H1 (cell line): ENCODE results near the gene MAML1. TPM values are rescaled to one million over a fixed set of nuclear protein-coding genes. Genes with fewer than 3 reads are reported as not detected.

ENCODE experiments used
- CTCF ChIA-PET: fragments of 300-600 bp; sonication (Branson Sonifier 250); formaldehyde crosslinking; loops from one replicate; lab custom pipeline; 2021; ENCODE audit not compliant: partially characterized antibody; lab: Charles Lee
- POLR2A ChIA-PET: fragments of 300-600 bp; sonication (Branson Sonifier 250); formaldehyde crosslinking; loops from one replicate; lab custom pipeline; 2021; ENCODE audit warnings: inconsistent platforms; ENCODE audit not compliant: partially characterized antibody; lab: Charles Lee
- DNase-seq, 2 experiments: peaks; one replicate each; pipeline versions ENCODE4 v3.0.0 to v3.0.0-alpha.2; 2010 to 2022; ENCODE audit warnings: low spot score in 2 of 2, low read depth in 1 of 2, mixed read lengths in 1 of 2
- FAIRE-seq: peaks from 2 replicates; lab custom pipeline; 2011; peaks lifted over from hg19 to GRCh38; lab: Jason Lieb, UNC
- H2AFZ ChIP-seq: 2 replicates; pipeline ENCODE4 v1.8.1; 2012; ENCODE audit warnings: low read length, inconsistent platforms
- H2AK5ac ChIP-seq: 2 replicates; pipeline ENCODE4 v1.6.1; 2013; ENCODE audit warnings: low read depth, low read length
- H2BK120ac ChIP-seq: replicated peaks from 2 replicates; pipeline ENCODE3; 2013; ENCODE audit warnings: low read depth, low read length, inconsistent platforms
- H2BK12ac ChIP-seq: 2 replicates; pipeline ENCODE4 v1.6.1; 2013; ENCODE audit warnings: low read depth, low read length
- H2BK15ac ChIP-seq: 2 replicates; pipeline ENCODE4 v1.6.1; 2013; ENCODE audit warnings: low read length
- H2BK20ac ChIP-seq: 2 replicates; pipeline ENCODE4 v1.6.1; 2013; ENCODE audit warnings: low read length
- H2BK5ac ChIP-seq: 2 replicates; pipeline ENCODE4 v1.6.1; 2013; ENCODE audit warnings: low read depth, low read length
- H3K14ac ChIP-seq: 2 replicates; pipeline ENCODE4 v1.6.1; 2013; ENCODE audit warnings: inconsistent platforms; ENCODE audit not compliant: insufficient read length
- H3K18ac ChIP-seq: 2 replicates; pipeline ENCODE4 v1.6.1; 2013; ENCODE audit warnings: low read length; ENCODE audit errors: extremely low read depth
- H3K23ac ChIP-seq: 2 replicates; pipeline ENCODE4 v1.6.1; 2013; ENCODE audit warnings: inconsistent platforms; ENCODE audit not compliant: insufficient read length
- H3K23me2 ChIP-seq: 2 replicates; pipeline ENCODE4 v1.6.1; 2013; ENCODE audit warnings: low read depth, low read length
- H3K27ac ChIP-seq: 2 replicates; pipeline ENCODE4 v1.6.1; 2011; ENCODE audit warnings: low read depth, low read length, inconsistent platforms
- H3K27me3 ChIP-seq, 4 experiments: replicated peaks in 1 of 4; 1 replicate in 1 of 4; 2 replicates in 3 of 4; pipeline versions ENCODE4 v1.6.1 to v1.8.1; 2011 to 2013; ENCODE audit warnings: low read length in 3 of 4, mild to moderate bottlenecking in 3 of 4, inconsistent platforms in 2 of 4, mixed read lengths in 2 of 4, moderate library complexity in 1 of 4; ENCODE audit not compliant: control insufficient read depth in 3 of 4, insufficient read depth in 3 of 4; ENCODE audit errors: extremely low read depth in 1 of 4
- H3K36me3 ChIP-seq, 4 experiments: 2 replicates each; pipeline versions ENCODE4 v1.6.1 to v1.8.1; 2011 to 2013; ENCODE audit warnings: mild to moderate bottlenecking in 4 of 4, low read length in 3 of 4, moderate library complexity in 2 of 4, control low read depth in 1 of 4, inconsistent platforms in 1 of 4; ENCODE audit not compliant: insufficient read depth in 4 of 4, control insufficient read depth in 2 of 4
- H3K4ac ChIP-seq: replicated peaks from 2 replicates; pipeline ENCODE3; 2013; ENCODE audit warnings: low read length, low read depth, mixed read lengths, inconsistent platforms; ENCODE audit not compliant: insufficient read length
- H3K4me1 ChIP-seq, 4 experiments: replicated peaks in 1 of 4; 1 replicate in 1 of 4; 2 replicates in 3 of 4; pipeline versions ENCODE4 v1.6.1 to v1.8.1; 2011 to 2013; ENCODE audit warnings: low read length in 3 of 4, inconsistent platforms in 2 of 4, mixed read lengths in 1 of 4; ENCODE audit not compliant: insufficient read depth in 4 of 4, control insufficient read depth in 3 of 4
- H3K4me2 ChIP-seq, 2 experiments: 2 replicates each; pipeline versions ENCODE4 v1.6.1 to v1.8.1; 2011 to 2013; ENCODE audit warnings: low read depth in 2 of 2, low read length in 2 of 2, control low read depth in 1 of 2, inconsistent platforms in 1 of 2, mild to moderate bottlenecking in 1 of 2; ENCODE audit not compliant: insufficient read depth in 1 of 2
- H3K4me3 ChIP-seq, 4 experiments: fragments of 200-600, 300-600 bp in 1 of 4; sonication (generic), shearing (Covaris generic), sonication (Bioruptor Twin) in 1 of 4; 2 replicates each; pipeline versions ENCODE4 v1.5.1 to v1.8.1; 2011 to 2016; ENCODE audit warnings: low read length in 4 of 4, low read depth in 3 of 4, control low read depth in 2 of 4, inconsistent platforms in 2 of 4, mild to moderate bottlenecking in 2 of 4, mixed read lengths in 1 of 4, moderate library complexity in 1 of 4; ENCODE audit not compliant: insufficient read depth in 2 of 4; ENCODE audit errors: extremely low read depth in 1 of 4
- H3K56ac ChIP-seq: replicated peaks from 2 replicates; pipeline ENCODE3; 2013; ENCODE audit warnings: low read depth, mild to moderate bottlenecking, mixed read lengths, low read length, inconsistent platforms; ENCODE audit not compliant: insufficient read length
- H3K79me1 ChIP-seq: 2 replicates; pipeline ENCODE4 v1.6.1; 2013; ENCODE audit warnings: low read depth, low read length, control low read depth
- H3K79me2 ChIP-seq, 2 experiments: 2 replicates each; pipeline versions ENCODE4 v1.6.1 to v1.8.1; 2012 to 2013; ENCODE audit warnings: low read length in 2 of 2, mild to moderate bottlenecking in 2 of 2, inconsistent platforms in 1 of 2; ENCODE audit not compliant: insufficient read depth in 2 of 2, control insufficient read depth in 1 of 2
- H3K9ac ChIP-seq, 4 experiments: replicated peaks in 1 of 4; 1 replicate in 1 of 4; 2 replicates in 3 of 4; pipeline versions ENCODE4 v1.6.1 to v1.8.1; 2011 to 2013; ENCODE audit warnings: low read depth in 3 of 4, low read length in 3 of 4, control low read depth in 2 of 4, mild to moderate bottlenecking in 2 of 4, moderate library complexity in 2 of 4, inconsistent platforms in 1 of 4; ENCODE audit errors: extremely low read depth in 1 of 4
- H3K9me3 ChIP-seq, 2 experiments: 2 replicates each; pipeline versions ENCODE4 v1.6.1 to v1.8.1; 2012 to 2013; ENCODE audit warnings: mild to moderate bottlenecking in 2 of 2, moderate library complexity in 2 of 2, control low read depth in 1 of 2, inconsistent platforms in 1 of 2, low read depth in 1 of 2, low read length in 1 of 2, mixed read lengths in 1 of 2; ENCODE audit not compliant: insufficient read depth in 2 of 2
- H4K20me1 ChIP-seq, 2 experiments: replicated peaks in 1 of 2; 2 replicates each; pipeline versions ENCODE3 to v1.8.1; 2011 to 2013; ENCODE audit warnings: inconsistent platforms in 2 of 2, low read length in 2 of 2, mild to moderate bottlenecking in 1 of 2; ENCODE audit not compliant: insufficient read depth in 2 of 2, control insufficient read depth in 1 of 2
- H4K5ac ChIP-seq: 2 replicates; pipeline ENCODE4 v1.6.1; 2013; ENCODE audit warnings: low read length, low read depth, mixed read lengths, inconsistent platforms; ENCODE audit not compliant: insufficient read length
- H4K8ac ChIP-seq: 2 replicates; pipeline ENCODE4 v1.8.0; 2013; ENCODE audit warnings: mild to moderate bottlenecking, moderate library complexity, low read length, inconsistent platforms; ENCODE audit not compliant: insufficient read depth; ENCODE audit errors: extremely low read depth
- H4K91ac ChIP-seq: replicated peaks from 2 replicates; pipeline ENCODE3; 2013; ENCODE audit warnings: low read length, mixed read lengths, inconsistent platforms; ENCODE audit not compliant: insufficient read length
- CEBPB ChIP-seq: IDR thresholded peaks from 2 replicates; pipeline ENCODE4 v1.6.1; 2012; ENCODE audit warnings: low read depth, low read length
- JUN ChIP-seq: IDR thresholded peaks from 2 replicates; pipeline ENCODE4 v1.6.1; 2011; ENCODE audit warnings: low read depth, mild to moderate bottlenecking, improper control_type of control experiment, low read length
- KDM4A ChIP-seq: IDR thresholded peaks from one replicate; pipeline ENCODE4 v1.7.1; 2012; ENCODE audit warnings: low read depth, mild to moderate bottlenecking, moderate library complexity, low read length, inconsistent platforms; ENCODE audit not compliant: severe bottlenecking
- POLR2AphosphoS5 ChIP-seq: IDR thresholded peaks from 2 replicates; pipeline ENCODE4 v1.6.1; 2011; ENCODE audit warnings: low read depth, low read length
- SP2 ChIP-seq: IDR thresholded peaks from 2 replicates; pipeline ENCODE4 v1.6.1; 2012; ENCODE audit warnings: mild to moderate bottlenecking, low read length, inconsistent platforms
- WGBS, 2 experiments: shearing (Covaris generic) in 1 of 2; methylation state at CpG; one replicate each; pipeline versions ENCODE4 v1.1.6 to v1.1.7; 2013 to 2015; ENCODE audit warnings: low lambda C conversion rate in 2 of 2, mixed read lengths in 2 of 2, inconsistent platforms in 1 of 2, low coverage in 1 of 2, missing lambda C conversion rate in 1 of 2; ENCODE audit not compliant: insufficient replicate concordance in 2 of 2, insufficient coverage in 1 of 2, insufficient read length in 1 of 2; ENCODE audit errors: extremely low coverage in 1 of 2, missing lambda C conversion rate in 1 of 2; 5-methylcytosine and 5-hydroxymethylcytosine counted together
- polyA plus RNA-seq, 7 experiments: library from polyadenylated mRNA; depleted of rRNA in 3 of 7; stranded (reverse) in 5 of 7; unstranded in 2 of 7; fragments of >200 nt in 5 of 7; fragments of 200-250 nt in 2 of 7; gene quantifications; 1 replicate in 5 of 7; 2 replicates in 1 of 7; 4 replicates in 1 of 7; pipeline versions ENCODE4 v1.2.1 to v1.2.3, GENCODE V29; 2011 to 2013; ENCODE audit warnings: missing spikeins in 2 of 7, mixed read lengths in 2 of 7
- total RNA-seq: library from RNA; stranded (reverse); fragmentation: NEBNext Ultra II Directional; extraction: Animal tissue kit (Norgen Biotek cat#: 25700); gene quantifications from 2 replicates; pipeline ENCODE4 v1.2.1, GENCODE V29; 2021

Gene MAML1
- total and polyA plus RNA-seq, 2 of the 8 experiments (the other 6 are each of a cell fraction or from before 2014, with no cell fraction given), result 17.1 to 41.9 TPM

GRCh38 chr5:179780362-179780761 lies 47.7 kb downstream of the MAML1 start:
- no peak overlapping the region for H3K4me3 ChIP-seq
- no peaks in the 10 kb centered on the region for H3K4me1 ChIP-seq
- H3K9me3 ChIP-seq, result no peaks in the 10 kb centered on the region
- peaks cover 0 to 2% of the 10 kb centered on the region in 2 experiments for H4K20me1 ChIP-seq
- no peak overlapping the region for H3K56ac ChIP-seq
- H2BK15ac ChIP-seq, result no peak overlapping the region
- no peak overlapping the region for H2BK120ac ChIP-seq
- FAIRE-seq, result no peak
- no peaks in the 10 kb centered on the region for H3K23me2 ChIP-seq
- no peak overlapping the region for H3K23ac ChIP-seq
- H2BK20ac ChIP-seq, result no peak overlapping the region
- no peak overlapping the region for H4K91ac ChIP-seq
- no peak overlapping the region for H4K8ac ChIP-seq
- H3K4me2 ChIP-seq, result no peak overlapping the region
- H3K9ac ChIP-seq, result no peak overlapping the region
- no peak overlapping the region for H2AFZ ChIP-seq
- WGBS, 2 experiments, result 90% methylated on average over 7 of the region's 7 CpGs; no CpG with 5 or more reads in 1 of the 2 experiments
- H3K79me1 ChIP-seq, result no peaks in the 10 kb centered on the region; the same call in 1 of the 2 replicates
- H2AK5ac ChIP-seq, result no peak overlapping the region
- H3K36me3 ChIP-seq, result peaks cover 7 to 17% (median 12%) of the 10 kb centered on the region in 4 experiments; a peak in 5 of 8 replicates
- no peaks in the 10 kb centered on the region for H3K27me3 ChIP-seq
- no peak overlapping the region for H2BK12ac ChIP-seq
- no peak overlapping the region for H2BK5ac ChIP-seq
- H3K4ac ChIP-seq, result no peak overlapping the region
- CTCF ChIA-PET, result interaction anchor here (0.9 to 6.7 kb wide), 4 partner anchors 13 to 41 kb away, joined by 3 to 53 read pairs (median 21); partner anchors contain the start of gene SQSTM1
- no peaks in the 10 kb centered on the region for H3K79me2 ChIP-seq
- H3K27ac ChIP-seq, result no peak overlapping the region
- TF ChIP-seq SP2, result no peak
- no peak for TF ChIP-seq KDM4A
- no peak for TF ChIP-seq POLR2AphosphoS5
- TF ChIP-seq CEBPB, result no peak
- TF ChIP-seq JUN, result no peak
- TF ChIP-seq, all 59 proteins: peak for 0
- POLR2A ChIA-PET, result interaction anchor here (0.7 to 3.4 kb wide), 6 partner anchors 9 to 86 kb away, joined by 3 to 15 read pairs (median 4); no protein-coding TSS in a partner anchor
- H4K5ac ChIP-seq, result no peak overlapping the region
- DNase-seq, result no peak
- no peak overlapping the region for H3K18ac ChIP-seq
- H3K14ac ChIP-seq, result no peak overlapping the region
